Neuronal stem cell (in vitro differentiated cells): ENCODE results near the gene DOCK9.

Experiments used
- DNase-seq: peaks from one replicate; pipeline ENCODE4 v3.0.0-alpha.2; 2013; ENCODE audit warnings: low spot score
- H2AFZ ChIP-seq: one replicate; pipeline ENCODE4 v1.6.1; 2013; ENCODE audit warnings: mild to moderate bottlenecking, low read length, inconsistent platforms
- H2AK5ac ChIP-seq: 2 replicates; pipeline ENCODE4 v1.6.1; 2013; ENCODE audit warnings: low read depth, mild to moderate bottlenecking, inconsistent platforms, low read length, moderate library complexity, mixed read lengths
- H2BK120ac ChIP-seq: 2 replicates; pipeline ENCODE4 v1.6.1; 2013; ENCODE audit warnings: low read depth, mild to moderate bottlenecking, inconsistent platforms, low read length, moderate library complexity, mixed read lengths
- H2BK12ac ChIP-seq: one replicate; pipeline ENCODE4 v1.6.1; 2013; ENCODE audit warnings: low read length, inconsistent platforms
- H2BK15ac ChIP-seq: 2 replicates; pipeline ENCODE4 v1.6.1; 2013; ENCODE audit warnings: mild to moderate bottlenecking, low read length, inconsistent platforms, mixed read lengths
- H2BK5ac ChIP-seq: one replicate; pipeline ENCODE4 v1.6.1; 2013; ENCODE audit warnings: inconsistent platforms, mild to moderate bottlenecking, low read length, moderate library complexity
- H3K14ac ChIP-seq: one replicate; pipeline ENCODE4 v1.6.1; 2013; ENCODE audit warnings: low read length, inconsistent platforms
- H3K18ac ChIP-seq: 2 replicates; pipeline ENCODE4 v1.6.1; 2013; ENCODE audit warnings: low read length, inconsistent platforms
- H3K23ac ChIP-seq: 2 replicates; pipeline ENCODE4 v1.6.1; 2013; ENCODE audit warnings: low read depth, mild to moderate bottlenecking, mixed read lengths, low read length, inconsistent platforms; ENCODE audit not compliant: poor library complexity
- H3K27ac ChIP-seq: replicated peaks from 3 replicates; pipeline ENCODE4 v1.5.1; 2013; ENCODE audit warnings: low read length, inconsistent platforms
- H3K27me3 ChIP-seq, 3 experiments: 2 replicates each; pipeline ENCODE4 v1.6.1; 2013; ENCODE audit warnings: low read length in 3 of 3, mild to moderate bottlenecking in 2 of 3, inconsistent platforms in 1 of 3, low read depth in 1 of 3, mixed read lengths in 1 of 3, moderate library complexity in 1 of 3; ENCODE audit not compliant: control insufficient read depth in 3 of 3, insufficient read depth in 3 of 3
- H3K36me3 ChIP-seq, 2 donors: replicated peaks in 1 of 2; 2 replicates each; pipeline ENCODE4 v1.6.1; 2013; ENCODE audit warnings: low read length in 2 of 2; ENCODE audit not compliant: control insufficient read depth in 2 of 2, insufficient read depth in 2 of 2
- H3K4ac ChIP-seq: 2 replicates; pipeline ENCODE4 v1.6.1; 2013; ENCODE audit warnings: inconsistent platforms, mild to moderate bottlenecking, low read length, moderate library complexity
- H3K4me1 ChIP-seq, 2 donors: 1 replicate in 1 of 2; 2 replicates in 1 of 2; pipeline ENCODE4 v1.6.1; 2013; ENCODE audit warnings: low read length in 2 of 2, low read depth in 1 of 2; ENCODE audit not compliant: control insufficient read depth in 2 of 2, insufficient read depth in 1 of 2
- H3K4me2 ChIP-seq: one replicate; pipeline ENCODE4 v1.6.1; 2013; ENCODE audit warnings: mild to moderate bottlenecking, low read length, inconsistent platforms; ENCODE audit not compliant: insufficient read depth, poor library complexity, severe bottlenecking
- H3K4me3 ChIP-seq, 2 donors: 2 replicates each; pipeline ENCODE4 v1.5.1; 2013; ENCODE audit warnings: low read length in 2 of 2, mild to moderate bottlenecking in 2 of 2, inconsistent platforms in 1 of 2, moderate library complexity in 1 of 2
- H3K79me1 ChIP-seq: one replicate; pipeline ENCODE4 v1.6.1; 2013; ENCODE audit warnings: low read depth, mild to moderate bottlenecking, inconsistent platforms, low read length, moderate library complexity
- H3K9ac ChIP-seq: one replicate; pipeline ENCODE4 v1.6.1; 2013; ENCODE audit warnings: mild to moderate bottlenecking, low read depth, low read length, inconsistent platforms; ENCODE audit not compliant: poor library complexity
- H3K9me3 ChIP-seq, 2 donors: replicated peaks in 1 of 2; 2 replicates each; pipeline versions ENCODE3 to v1.6.1; 2013; ENCODE audit warnings: low read length in 2 of 2, mild to moderate bottlenecking in 2 of 2, inconsistent platforms in 1 of 2, low read depth in 1 of 2, mixed read lengths in 1 of 2, moderate library complexity in 1 of 2; ENCODE audit not compliant: control insufficient read depth in 2 of 2, insufficient read depth in 1 of 2
- H4K8ac ChIP-seq: one replicate; pipeline ENCODE4 v1.6.1; 2013; ENCODE audit warnings: low read depth, mild to moderate bottlenecking, inconsistent platforms, low read length, moderate library complexity
- H4K91ac ChIP-seq: one replicate; pipeline ENCODE4 v1.6.1; 2013; ENCODE audit warnings: low read length, low read depth, mild to moderate bottlenecking, inconsistent platforms; ENCODE audit not compliant: poor library complexity
- WGBS, 2 donors: extraction: QIAGEN DNeasy Blood & Tissue Kit; methylation state at CpG; one replicate each; pipeline ENCODE4 v1.1.7; 2013; ENCODE audit warnings: missing lambda C conversion rate in 2 of 2, mixed read lengths in 1 of 2; ENCODE audit not compliant: insufficient read length in 2 of 2, insufficient replicate concordance in 1 of 2; ENCODE audit errors: extremely low coverage in 2 of 2; 5-methylcytosine and 5-hydroxymethylcytosine counted together

DOCK9 gene

GRCh38 chr13:98824376-98825160, 153.3 kb downstream of the DOCK9 start:
- Histone ChIP-seq H3K79me1 (no peaks in the 10 kb centered on the region), H2AK5ac (no peak overlapping the region), H2AFZ (no peak overlapping the region), H2BK5ac (no peak overlapping the region), H3K4me1 (peaks cover 11% of the 10 kb centered on the region in 2 donors), H3K4me3 (no peak overlapping the region), H3K27ac (no peak overlapping the region), H3K9ac (no peak overlapping the region), H3K36me3 (peaks cover 0 to 2% of the 10 kb centered on the region in 2 donors), H3K14ac (no peak overlapping the region), H3K4ac (no peak overlapping the region), H2BK120ac (no peak overlapping the region), H3K9me3 (peaks cover 3% of the 10 kb centered on the region in 2 donors), H4K8ac (no peak overlapping the region), H4K91ac (no peak overlapping the region), H3K23ac (no peak overlapping the region), H2BK12ac (no peak overlapping the region), H3K27me3 (no peaks in the 10 kb centered on the region), H2BK15ac (no peak overlapping the region), H3K18ac (peak overlapping the region; percentile 57), H3K4me2 (no peak overlapping the region)
- no CpG with 5 or more reads among the region's 13 CpGs for WGBS, 2 donors
- no peak for DNase-seq

- no peak overlapping the region for H2BK15ac ChIP-seq
- no peak overlapping the region for H3K4me3 ChIP-seq
- H3K4me1 ChIP-seq, result peaks cover 11% of the 10 kb centered on the region in 2 donors
- no peak overlapping the region for H2BK12ac ChIP-seq
- no peak overlapping the region for H4K91ac ChIP-seq
- H4K8ac ChIP-seq, result no peak overlapping the region
- H3K27me3 ChIP-seq, result no peaks in the 10 kb centered on the region
- no peak overlapping the region for H3K4me2 ChIP-seq
- H2AFZ ChIP-seq, result no peak overlapping the region
- no peak for DNase-seq
- H3K23ac ChIP-seq, result no peak overlapping the region
- no peak overlapping the region for H3K27ac ChIP-seq
- H3K36me3 ChIP-seq, result peaks cover 0 to 2% of the 10 kb centered on the region in 2 donors
- H3K79me1 ChIP-seq, result no peaks in the 10 kb centered on the region
- no peak overlapping the region for H3K9ac ChIP-seq
- H3K14ac ChIP-seq, result no peak overlapping the region
- H2AK5ac ChIP-seq, result no peak overlapping the region
- peaks cover 3% of the 10 kb centered on the region in 2 donors for H3K9me3 ChIP-seq
- no peak overlapping the region for H2BK5ac ChIP-seq
- no peak overlapping the region for H2BK120ac ChIP-seq
- H3K4ac ChIP-seq, result no peak overlapping the region
- no peak overlapping the region for H3K18ac ChIP-seq
- WGBS, 2 donors, result no CpG with 5 or more reads among the region's 5 CpGs
Measured at GRCh38 chr13:98823442-98823841, 154.4 kb downstream of the DOCK9 start.

DNA sequence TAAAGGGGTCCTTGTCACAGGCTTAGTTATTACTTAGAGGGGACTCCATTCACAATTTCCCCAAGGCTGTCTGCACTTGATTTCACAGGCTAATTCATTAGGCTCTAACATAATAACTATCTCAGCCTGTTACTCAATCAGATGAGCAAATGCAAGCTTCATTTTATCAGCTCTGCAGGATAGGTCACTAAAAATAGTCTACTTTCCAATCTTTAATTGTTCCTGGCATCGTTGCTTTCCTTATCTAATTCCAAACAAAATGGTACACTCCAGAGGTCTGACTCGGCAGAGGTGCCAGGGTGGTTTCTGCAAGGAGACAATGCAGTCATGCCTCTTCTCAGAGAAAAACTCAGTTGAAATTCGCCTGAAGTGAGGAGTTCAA, 155.6 kb downstream of the DOCK9 start:
- Histone ChIP-seq H4K8ac (no peak overlapping the region), H2BK5ac (no peak overlapping the region), H3K23ac (no peak overlapping the region), H2AK5ac (no peak overlapping the region), H3K4me3 (no peak overlapping the region), H3K36me3 (no peaks in the 10 kb centered on the region), H3K4ac (no peak overlapping the region), H3K27ac (no peak overlapping the region), H2BK12ac (no peak overlapping the region), H3K4me2 (no peak overlapping the region), H2AFZ (no peak overlapping the region), H2BK15ac (no peak overlapping the region), H3K9ac (no peak overlapping the region), H4K91ac (no peak overlapping the region), H3K9me3 (no peaks in the 10 kb centered on the region), H2BK120ac (no peak overlapping the region), H3K27me3 (no peaks in the 10 kb centered on the region), H3K18ac (no peak overlapping the region), H3K79me1 (no peaks in the 10 kb centered on the region), H3K14ac (no peak overlapping the region), H3K4me1 (peaks cover 11% of the 10 kb centered on the region in 2 donors)
- no peak for DNase-seq
- no CpG with 5 or more reads among the region's 3 CpGs for WGBS, 2 donors

DNA sequence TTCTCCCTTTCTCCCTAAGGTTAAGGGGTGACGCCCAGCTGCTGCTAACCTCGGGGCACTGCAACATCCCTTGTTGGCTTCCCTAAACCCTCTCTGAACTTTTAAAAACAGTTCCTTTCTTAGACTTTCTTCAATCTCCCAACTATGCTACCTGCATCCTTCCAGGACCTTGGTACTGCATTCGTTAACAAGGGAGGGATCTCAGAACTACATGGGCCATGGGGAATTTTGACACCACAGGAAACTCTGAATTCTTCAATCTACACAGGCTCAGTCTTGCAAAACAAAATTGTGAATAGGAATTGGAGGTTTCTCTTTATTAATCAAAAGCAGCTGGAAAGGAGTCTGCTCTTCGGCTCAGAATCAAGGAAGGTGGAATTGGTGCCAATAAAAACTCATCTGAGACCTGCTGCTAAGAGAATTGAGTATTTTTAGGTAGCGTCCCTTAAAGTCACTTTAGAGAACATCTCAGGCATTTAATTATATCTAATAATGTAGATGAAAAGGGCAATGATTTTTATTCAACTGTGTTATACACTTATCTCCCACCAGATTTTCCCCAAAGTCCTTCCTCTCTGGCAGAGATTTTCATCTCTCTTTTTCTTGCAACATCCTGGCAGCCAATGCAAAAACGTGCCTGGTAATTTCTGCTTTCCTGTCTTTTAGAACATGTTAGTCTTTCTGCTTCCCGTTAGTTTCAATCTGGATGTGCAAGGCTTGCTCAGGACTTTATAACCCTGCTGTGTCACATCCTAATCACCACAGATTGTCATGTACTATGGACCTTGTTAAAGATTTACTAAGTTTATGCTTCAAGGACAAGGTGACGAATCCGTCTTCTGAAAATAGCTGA, 156.3 kb downstream of the DOCK9 start:
- DNase-seq, result no peak
- H3K9ac ChIP-seq, result no peak overlapping the region
- H3K27ac ChIP-seq, result no peak overlapping the region
- no peaks in the 10 kb centered on the region for H3K27me3 ChIP-seq
- no peaks in the 10 kb centered on the region for H3K79me1 ChIP-seq
- H3K14ac ChIP-seq, result no peak overlapping the region
- no peak overlapping the region for H3K4ac ChIP-seq
- no peak overlapping the region for H3K18ac ChIP-seq
- no peak overlapping the region for H2BK12ac ChIP-seq
- no peak overlapping the region for H2AK5ac ChIP-seq
- H2BK5ac ChIP-seq, result no peak overlapping the region
- no peak overlapping the region for H4K91ac ChIP-seq
- H3K4me2 ChIP-seq, result no peak overlapping the region
- no peak overlapping the region for H3K23ac ChIP-seq
- no peak overlapping the region for H2BK120ac ChIP-seq
- no peak overlapping the region for H2BK15ac ChIP-seq
- WGBS, 2 donors, result no CpG with 5 or more reads among the region's 9 CpGs
- peak overlapping the region; percentile 60 for H2AFZ ChIP-seq
- peaks cover 11% of the 10 kb centered on the region in 2 donors for H3K4me1 ChIP-seq
- H3K36me3 ChIP-seq, result no peaks in the 10 kb centered on the region
- H4K8ac ChIP-seq, result no peak overlapping the region
- H3K9me3 ChIP-seq, result no peaks in the 10 kb centered on the region
- no peak overlapping the region for H3K4me3 ChIP-seq
